Kidney tubule cell (primary cell): ENCODE data around the gene HHAT.

Experiments
- DNase-seq: peaks from one replicate; pipeline ENCODE4 v3.0.0-alpha.2; 2018; ENCODE audit warnings: low spot score

Gene HHAT

GRCh38 chr1:210328746-210329503 lies at the start of gene HHAT:
HHAT (plus strand) TSS chr1:210328902; CDS start chr1:210348976, 20,074 bp downstream.
- DNase-seq: peak; percentile 88

- no peak for DNase-seq
Measured at GRCh38 chr1:210280221-210280620, 48.5 kb upstream of the HHAT start.

DNA sequence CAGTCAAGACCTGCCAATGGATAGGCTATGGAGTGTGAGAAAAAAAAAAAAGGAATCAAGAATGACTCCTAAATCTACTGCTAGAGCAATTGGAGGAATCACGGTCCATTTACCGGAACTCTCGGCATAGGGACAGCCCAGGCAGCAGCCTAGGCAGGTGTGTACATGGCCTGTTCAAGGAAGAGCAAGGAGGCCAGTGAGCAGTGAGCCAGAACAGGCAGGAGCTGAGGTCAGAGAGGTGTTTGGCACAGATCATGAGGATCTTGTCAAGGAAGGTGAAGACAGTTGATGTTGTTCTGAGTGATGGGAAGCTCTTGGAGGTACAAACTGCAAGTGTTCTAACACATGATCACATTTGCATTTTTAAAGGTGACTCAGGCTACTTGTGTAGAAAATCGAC lies 40.6 kb upstream of the HHAT start:
- peak; percentile 74 for DNase-seq

DNA sequence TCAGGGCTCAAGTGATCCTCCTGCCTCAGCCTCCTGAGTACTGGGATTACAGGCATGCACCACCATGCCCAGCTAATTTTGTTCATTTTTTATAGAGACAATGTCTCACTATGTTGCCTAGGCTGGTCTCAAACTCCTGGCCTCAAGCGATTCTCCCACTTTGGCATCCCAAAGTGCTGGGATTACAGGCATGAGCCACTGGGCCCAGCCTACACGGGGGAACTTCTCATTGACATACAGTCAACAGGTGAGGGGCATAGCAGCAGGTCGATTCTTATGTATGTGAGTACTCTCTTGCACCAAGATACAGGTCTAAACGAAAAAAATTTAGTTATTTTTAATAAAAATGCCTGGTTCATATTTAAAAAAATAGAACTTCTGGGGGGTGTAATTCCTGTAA lies 39.5 kb upstream of the HHAT start:
- no peak for DNase-seq

GRCh38 chr1:210291081-210291764 lies 37.5 kb upstream of the HHAT start:
- DNase-seq: no peak

- peak; percentile 15 for DNase-seq
Measured at GRCh38 chr1:210291786-210292230, 36.9 kb upstream of the HHAT start.

DNA sequence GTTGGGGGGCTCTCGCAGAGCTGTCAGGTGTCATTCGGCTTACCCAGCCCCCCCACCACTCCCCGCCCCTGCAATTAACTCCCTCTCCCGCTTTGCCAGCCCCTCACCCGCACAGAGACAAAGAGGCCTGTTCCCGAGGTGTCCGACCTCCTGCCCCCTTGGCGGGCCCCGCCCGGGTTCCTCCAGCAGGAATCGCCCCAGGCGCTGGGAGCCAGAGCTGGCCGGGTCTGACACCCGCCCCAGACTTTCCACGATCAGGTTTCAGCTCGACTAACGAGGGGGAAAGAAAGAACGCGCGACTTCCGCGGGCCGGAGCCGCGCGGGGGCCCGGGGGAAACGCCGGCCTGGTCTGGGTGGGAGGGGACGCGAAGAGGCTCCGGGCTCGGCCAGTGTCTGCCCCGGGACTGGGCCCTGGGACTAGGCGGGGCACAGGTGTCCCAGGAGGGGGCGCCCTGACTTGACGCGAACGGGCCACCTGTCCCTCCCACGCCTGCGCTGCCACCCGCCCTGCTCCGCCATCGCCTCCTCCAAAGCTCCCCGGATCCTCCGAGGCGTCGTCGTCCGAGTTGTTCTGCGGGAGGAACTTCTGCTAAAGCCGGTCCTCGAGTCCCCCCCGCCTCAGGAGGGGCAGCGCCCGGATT lies 36.4 kb upstream of the HHAT start:
- DNase-seq: peak; percentile 72

GRCh38 chr1:210293171-210293607 lies 35.5 kb upstream of the HHAT start:
- peak; percentile 18 for DNase-seq

DNA sequence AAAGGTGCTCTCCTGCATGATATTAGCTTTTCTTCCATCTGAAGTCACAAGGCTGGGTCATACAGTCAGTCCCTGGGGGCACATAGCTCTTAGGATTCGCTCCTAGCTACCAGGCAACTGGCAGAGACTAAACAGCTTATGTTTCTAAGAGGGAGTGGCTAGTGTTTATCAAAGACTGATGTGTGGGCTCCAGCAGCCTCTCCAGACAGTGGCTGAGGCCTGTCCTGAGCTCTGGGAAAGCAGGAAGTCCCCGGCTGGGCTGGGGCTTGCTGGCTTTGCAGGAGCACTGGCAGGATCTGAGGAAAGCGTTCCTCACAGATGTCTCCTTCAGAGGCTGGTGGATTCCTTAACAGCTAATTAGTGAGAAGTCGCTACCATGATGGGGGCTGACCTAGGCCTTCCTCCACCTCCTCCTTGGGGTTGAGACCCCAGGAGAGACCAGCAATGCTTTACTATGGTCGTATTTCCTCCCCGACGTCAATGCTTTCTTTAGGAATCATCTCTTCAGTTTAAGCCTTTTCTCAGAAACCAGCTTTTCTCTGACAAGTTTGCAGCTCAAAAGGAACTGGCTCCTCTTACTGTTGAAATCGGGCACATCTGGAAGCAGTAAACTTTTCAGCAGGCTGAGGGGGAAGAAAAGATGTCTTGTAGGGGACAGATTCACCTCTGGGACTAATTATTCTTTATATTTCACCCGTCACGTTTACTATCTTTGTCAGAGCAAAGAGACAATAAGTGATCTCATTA lies 33.5 kb upstream of the HHAT start:
- DNase-seq: peak; percentile 13

DNA sequence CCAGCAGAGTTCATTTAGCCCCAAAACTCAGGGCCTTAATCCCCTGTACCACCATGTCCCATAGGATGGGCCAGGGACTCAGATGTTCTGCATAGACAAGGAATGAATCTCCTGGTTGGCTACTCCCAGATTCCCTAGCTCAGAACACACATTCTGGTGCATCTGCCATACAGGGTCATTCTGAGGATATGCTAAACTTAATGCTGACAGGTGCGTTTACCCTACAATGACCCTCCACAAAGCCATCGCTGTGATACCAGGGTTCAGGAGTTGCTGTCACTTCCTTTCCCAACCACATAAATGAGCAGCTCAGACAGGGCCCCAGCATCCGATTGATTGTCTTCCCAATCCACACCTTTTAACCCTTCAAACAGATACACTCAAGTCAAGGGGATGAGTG lies 32.0 kb upstream of the HHAT start:
- DNase-seq: no peak

GRCh38 chr1:210298296-210298695 lies 30.4 kb upstream of the HHAT start:
- DNase-seq: no peak

- DNase-seq: no peak
Measured at GRCh38 chr1:210298936-210299335, 29.8 kb upstream of the HHAT start.

DNA sequence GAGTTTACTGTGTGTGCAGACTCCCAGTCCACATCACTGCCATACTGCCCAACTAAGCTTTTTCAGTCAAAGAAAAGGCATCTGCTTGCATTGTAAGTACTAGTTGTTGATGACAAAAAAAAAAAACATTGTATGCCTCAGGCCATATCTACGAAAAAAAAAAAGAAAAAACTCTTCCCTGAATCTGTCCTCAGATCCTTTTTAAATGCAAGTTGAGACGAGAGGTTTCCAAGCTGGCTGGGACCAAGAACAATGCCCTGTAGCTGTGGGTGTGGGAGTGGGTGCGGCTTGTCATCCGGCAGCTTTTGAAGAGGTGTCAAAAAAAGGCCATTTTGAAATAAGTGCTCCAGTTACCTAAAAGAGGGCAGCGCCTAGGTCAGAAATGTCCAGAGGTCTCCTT lies 29.2 kb upstream of the HHAT start:
- no peak for DNase-seq

GRCh38 chr1:210300923-210301614 lies 27.6 kb upstream of the HHAT start:
- DNase-seq: no peak

DNA sequence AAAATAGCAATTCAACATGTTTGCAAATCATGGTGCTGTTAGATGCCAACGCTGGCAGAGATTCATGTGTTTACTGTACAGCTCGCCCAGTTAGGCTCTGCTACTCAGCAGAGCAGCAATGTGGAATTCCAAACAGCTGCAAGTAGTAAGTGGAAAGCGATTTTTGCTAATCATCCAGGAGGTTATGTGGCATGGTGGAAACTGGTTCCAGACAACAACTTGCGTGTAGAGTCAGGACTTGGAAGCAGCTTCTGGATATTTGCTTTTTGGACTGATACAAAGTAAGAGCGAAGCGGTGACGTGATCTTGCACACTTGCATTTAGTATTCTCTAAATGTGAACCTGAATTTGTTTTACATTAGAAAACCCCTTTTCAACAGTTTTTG lies 27.1 kb upstream of the HHAT start:
- DNase-seq: peak; percentile 4

GRCh38 chr1:210302501-210302900 lies 26.2 kb upstream of the HHAT start:
- DNase-seq: no peak

- no peak for DNase-seq
Measured at GRCh38 chr1:210303391-210303790, 25.3 kb upstream of the HHAT start.

DNA sequence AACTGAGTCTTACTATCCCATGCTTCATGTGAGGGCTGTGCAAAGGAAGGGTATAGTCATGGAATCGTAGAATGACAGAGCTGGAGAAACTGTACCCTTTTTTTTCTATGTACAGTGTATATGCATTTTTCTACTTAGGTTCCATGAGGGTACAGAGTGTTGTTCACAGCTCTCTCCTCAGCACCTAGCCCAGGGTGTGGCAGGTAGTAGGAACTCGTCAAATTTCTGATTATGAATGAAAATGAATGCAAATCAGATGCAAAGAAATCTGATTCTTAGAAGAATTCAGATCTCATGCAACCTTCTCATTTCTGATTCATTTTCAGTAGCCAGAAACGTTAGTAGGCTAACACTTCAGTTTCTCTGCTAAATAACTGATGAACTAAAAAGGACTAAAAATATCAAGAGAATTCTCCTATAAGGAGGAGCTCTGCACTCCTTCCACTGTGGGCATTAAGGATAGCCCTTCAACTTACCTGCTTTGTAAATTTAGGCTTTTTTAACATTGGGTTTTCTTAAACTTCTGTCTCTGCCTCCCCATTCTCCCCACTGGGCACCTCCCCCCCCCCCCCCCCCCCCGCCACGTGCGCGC lies 18.0 kb upstream of the HHAT start:
- DNase-seq: no peak

GRCh38 chr1:210311726-210312493 lies 16.8 kb upstream of the HHAT start:
- DNase-seq: no peak

DNA sequence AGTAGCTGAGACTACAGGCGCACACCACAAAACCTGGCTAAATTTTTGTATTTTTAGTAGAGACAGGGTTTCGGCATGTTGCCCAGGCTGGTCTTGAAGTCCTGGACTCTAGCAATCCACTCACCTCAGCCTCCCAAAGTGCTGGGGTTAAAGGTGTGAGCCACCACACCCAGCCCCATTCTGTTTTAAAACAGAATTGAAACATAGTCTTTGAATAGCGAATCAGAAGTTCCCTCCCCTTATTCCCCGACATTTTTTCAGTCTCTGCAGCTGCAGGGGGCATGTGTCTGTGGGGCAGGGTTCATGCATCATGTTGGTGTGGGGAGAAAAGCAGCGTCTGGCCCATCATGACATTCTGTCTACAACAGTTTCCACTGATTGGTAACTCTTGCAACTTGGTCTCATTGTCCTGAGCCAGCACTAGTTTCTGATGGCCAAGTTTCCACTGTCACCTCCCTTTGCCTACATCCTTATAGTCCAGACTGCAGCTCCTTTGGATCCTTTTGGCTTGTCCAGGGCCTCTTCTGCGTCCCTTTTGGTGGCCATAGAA lies 15.6 kb upstream of the HHAT start:
- DNase-seq: no peak
